H9 (cell line): ENCODE measurements around the gene NCDN. TPM values are rescaled to one million over a fixed set of nuclear protein-coding genes. Genes with fewer than 3 reads are reported as not detected.

Experiments
- DNase-seq: peaks from one replicate; pipeline ENCODE4 v3.0.0-alpha.2; 2017
- H2AFZ ChIP-seq: one replicate; pipeline ENCODE4 v1.6.1; 2013; ENCODE audit warnings: mild to moderate bottlenecking, low read length, control low read depth, moderate library complexity
- H2AK5ac ChIP-seq: 2 replicates; pipeline ENCODE4 v1.6.1; 2013; ENCODE audit warnings: low read length, control low read depth, mixed read lengths; ENCODE audit not compliant: insufficient read length
- H2BK120ac ChIP-seq: one replicate; pipeline ENCODE4 v1.6.1; 2013; ENCODE audit warnings: low read depth, mild to moderate bottlenecking, low read length, control low read depth, inconsistent platforms; ENCODE audit not compliant: poor library complexity, severe bottlenecking
- H2BK12ac ChIP-seq: 2 replicates; pipeline ENCODE4 v1.6.1; 2013; ENCODE audit warnings: low read length, control low read depth, mixed read lengths, low read depth; ENCODE audit not compliant: insufficient read length
- H2BK15ac ChIP-seq: 2 replicates; pipeline ENCODE4 v1.6.1; 2013; ENCODE audit warnings: low read depth, low read length, control low read depth
- H2BK20ac ChIP-seq: one replicate; pipeline ENCODE4 v1.6.1; 2013; ENCODE audit warnings: low read depth, mild to moderate bottlenecking, low read length, control low read depth, inconsistent platforms; ENCODE audit not compliant: poor library complexity, severe bottlenecking
- H2BK5ac ChIP-seq: 2 replicates; pipeline ENCODE4 v1.6.1; 2013; ENCODE audit warnings: low read length, control low read depth, mixed read lengths; ENCODE audit not compliant: insufficient read length
- H3K14ac ChIP-seq: 2 replicates; pipeline ENCODE4 v1.6.1; 2013; ENCODE audit warnings: low read length, control low read depth; ENCODE audit not compliant: insufficient read depth
- H3K18ac ChIP-seq: 2 replicates; pipeline ENCODE4 v1.6.1; 2013; ENCODE audit warnings: low read depth, mild to moderate bottlenecking, mixed read lengths, low read length, control low read depth; ENCODE audit not compliant: insufficient read length
- H3K23ac ChIP-seq: 2 replicates; pipeline ENCODE4 v1.6.1; 2013; ENCODE audit warnings: low read length, control low read depth, mixed read lengths, low read depth; ENCODE audit not compliant: insufficient read length
- H3K23me2 ChIP-seq: 2 replicates; pipeline ENCODE4 v1.6.1; 2013; ENCODE audit warnings: low read depth, mild to moderate bottlenecking, mixed read lengths, low read length, control low read depth; ENCODE audit not compliant: insufficient read length, poor library complexity, severe bottlenecking
- H3K27ac ChIP-seq: 2 replicates; pipeline ENCODE4 v1.5.1; 2013; ENCODE audit warnings: low read length, control low read depth, mixed read lengths, low read depth; ENCODE audit not compliant: insufficient read length
- H3K27me3 ChIP-seq: 2 replicates; pipeline ENCODE4 v1.6.1; 2013; ENCODE audit warnings: low read length, control low read depth, inconsistent platforms; ENCODE audit not compliant: insufficient read depth
- H3K4ac ChIP-seq: 2 replicates; pipeline ENCODE4 v1.6.1; 2013; ENCODE audit warnings: low read depth, mild to moderate bottlenecking, control low read depth, inconsistent platforms, low read length, moderate library complexity
- H3K4me1 ChIP-seq: 2 replicates; pipeline ENCODE4 v1.6.1; 2013; ENCODE audit warnings: low read length, control low read depth, inconsistent platforms; ENCODE audit not compliant: insufficient read depth
- H3K4me2 ChIP-seq: 2 replicates; pipeline ENCODE4 v1.6.1; 2013; ENCODE audit warnings: low read length, control low read depth, mixed read lengths; ENCODE audit not compliant: insufficient read length, insufficient read depth
- H3K56ac ChIP-seq: 2 replicates; pipeline ENCODE4 v1.6.1; 2013; ENCODE audit warnings: low read depth, mild to moderate bottlenecking, mixed read lengths, low read length, control low read depth; ENCODE audit not compliant: insufficient read length
- H3K79me1 ChIP-seq: 2 replicates; pipeline ENCODE4 v1.6.1; 2013; ENCODE audit warnings: low read depth, mild to moderate bottlenecking, moderate library complexity, low read length, control low read depth, inconsistent platforms; ENCODE audit not compliant: insufficient read depth, poor library complexity, severe bottlenecking
- H3K79me2 ChIP-seq: 2 replicates; pipeline ENCODE4 v1.6.1; 2013; ENCODE audit warnings: low read length, control low read depth, inconsistent platforms; ENCODE audit not compliant: insufficient read depth
- H3K9ac ChIP-seq: 2 replicates; pipeline ENCODE4 v1.6.1; 2013; ENCODE audit warnings: low read length, control low read depth, mixed read lengths; ENCODE audit not compliant: insufficient read length; ENCODE audit errors: extremely low read depth
- H3K9me3 ChIP-seq: one replicate; pipeline ENCODE4 v1.6.1; 2013; ENCODE audit warnings: low read depth, low read length, inconsistent platforms; ENCODE audit not compliant: control insufficient read depth
- H3T11ph ChIP-seq: one replicate; pipeline ENCODE4 v1.6.1; 2013; ENCODE audit warnings: mild to moderate bottlenecking, low read length, control low read depth, inconsistent platforms
- H4K20me1 ChIP-seq: one replicate; pipeline ENCODE4 v1.6.1; 2013; ENCODE audit not compliant: control insufficient read depth, insufficient read length, insufficient read depth
- H4K5ac ChIP-seq: 2 replicates; pipeline ENCODE4 v1.6.1; 2013; ENCODE audit warnings: low read depth, mild to moderate bottlenecking, mixed read lengths, low read length, control low read depth; ENCODE audit not compliant: insufficient read length
- H4K8ac ChIP-seq: replicated peaks from 2 replicates; pipeline ENCODE4 v1.6.1; 2013; ENCODE audit warnings: low read length, control low read depth, mixed read lengths, low read depth; ENCODE audit not compliant: insufficient read length
- H4K91ac ChIP-seq: 2 replicates; pipeline ENCODE4 v1.6.1; 2013; ENCODE audit warnings: low read depth, mild to moderate bottlenecking, moderate library complexity, mixed read lengths, low read length, control low read depth; ENCODE audit not compliant: insufficient read length
- H3K27ac Mint-ChIP-seq, 3 experiments: 2 replicates in 2 of 3; 3 replicates in 1 of 3; pipeline ENCODE4 v1.8.0; 2020 to 2021; ENCODE audit warnings: mixed read lengths in 3 of 3, mild to moderate bottlenecking in 1 of 3, moderate library complexity in 1 of 3
- H3K27me3 Mint-ChIP-seq: 2 replicates; pipeline ENCODE4 v1.8.0; 2021; ENCODE audit warnings: low read depth, mild to moderate bottlenecking, moderate library complexity, mixed read lengths
- H3K36me3 Mint-ChIP-seq, 3 experiments: 2 replicates in 2 of 3; 3 replicates in 1 of 3; pipeline ENCODE4 v1.8.0; 2020 to 2021; ENCODE audit warnings: low read depth in 3 of 3, mixed read lengths in 3 of 3; ENCODE audit not compliant: insufficient read depth in 1 of 3
- H3K4me1 Mint-ChIP-seq, 2 experiments: 2 replicates each; pipeline ENCODE4 v1.8.0; 2020; ENCODE audit warnings: mixed read lengths in 2 of 2
- H3K4me3 Mint-ChIP-seq, 2 experiments: 2 replicates in 1 of 2; 3 replicates in 1 of 2; pipeline ENCODE4 v1.8.0; 2020 to 2021; ENCODE audit warnings: mild to moderate bottlenecking in 2 of 2, mixed read lengths in 2 of 2, moderate library complexity in 1 of 2
- H3K9me3 Mint-ChIP-seq, 2 experiments: 2 replicates in 1 of 2; 3 replicates in 1 of 2; pipeline ENCODE4 v1.8.0; 2020; ENCODE audit warnings: mild to moderate bottlenecking in 2 of 2, mixed read lengths in 2 of 2, moderate library complexity in 1 of 2
- WGBS: extraction: QIAGEN DNeasy Blood & Tissue Kit; methylation state at CpG from one replicate; pipeline ENCODE4 v1.1.7; 2013; ENCODE audit warnings: missing lambda C conversion rate, low lambda C conversion rate, mixed read lengths; ENCODE audit not compliant: insufficient read length; ENCODE audit errors: extremely low coverage; 5-methylcytosine and 5-hydroxymethylcytosine counted together
- total RNA-seq: library from RNA; stranded (reverse); gene quantifications from 2 replicates; pipeline ENCODE4 v1.2.1, GENCODE V29; 2021
- TF ChIP-seq, protein P1 (sequence below): fragments of 200-600 bp; sonication (generic); conservative IDR thresholded peaks from 3 replicates; pipeline ENCODE4 v1.8.0; 2021; ENCODE audit warnings: antibody characterized with exemption, mild to moderate bottlenecking

NCDN gene
- total RNA-seq, 1 experiment from 2014 or later = 44.2 TPM

DNA sequence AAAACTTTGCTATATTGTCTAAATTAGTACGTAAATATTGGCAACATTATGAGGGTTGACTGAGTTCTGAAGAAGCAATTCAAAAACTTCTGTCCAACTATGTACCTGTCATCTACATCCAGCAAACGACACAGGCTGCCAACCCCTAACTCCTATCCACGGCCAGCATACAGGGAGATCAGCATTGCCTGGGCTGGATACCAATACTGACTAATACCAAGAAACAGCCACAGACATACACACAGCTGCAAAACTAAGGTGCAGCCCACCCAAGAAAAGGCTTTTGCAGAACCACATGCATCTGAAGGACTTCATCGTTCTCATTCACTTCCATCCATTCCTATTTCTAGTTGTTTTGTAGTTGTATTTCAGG, 2.4 kb upstream of the NCDN start:
- Histone ChIP-seq H3K9me3 (no peaks in the 10 kb centered on the region), H2AK5ac (peak overlapping the region; percentile 76), H4K8ac (no peak overlapping the region), H3K4me1 (peaks cover 6% of the 10 kb centered on the region; the same call in 1 of the 2 replicates), H2BK12ac (peak overlapping the region; percentile 82), H3K79me2 (peaks cover 8% of the 10 kb centered on the region; the same call in 1 of the 2 replicates), H3K79me1 (no peaks in the 10 kb centered on the region), H3T11ph (no peak overlapping the region), H3K23me2 (peaks cover 21% of the 10 kb centered on the region), H4K91ac (no peak overlapping the region), H2BK5ac (peak overlapping the region; percentile 1), H3K27me3 (no peaks in the 10 kb centered on the region), H3K27ac (peak overlapping the region; percentile 96), H3K56ac (no peak overlapping the region), H2BK20ac (no peak overlapping the region), H2AFZ (no peak overlapping the region), H3K18ac (peak overlapping the region; percentile 67), H3K9ac (peak overlapping the region; percentile 13), H3K23ac (no peak overlapping the region), H2BK15ac (no peak overlapping the region), H3K4me2 (peak overlapping the region; percentile 98), H3K4ac (no peak overlapping the region), H4K20me1 (no peaks in the 10 kb centered on the region), H3K14ac (peak overlapping the region; percentile 53; the same call in 1 of the 2 replicates), H4K5ac (no peak overlapping the region), H2BK120ac (no peak overlapping the region)
- WGBS = no CpG with 5 or more reads among the region's 4 CpGs
- H3K27ac Mint-ChIP-seq = peak overlapping the region; percentile 19 to 100 (median 98)
- peaks cover 21 to 32% (median 27%) of the 10 kb centered on the region in 3 experiments; a peak in 6 of 7 replicates for H3K36me3 Mint-ChIP-seq
- peaks cover 0 to 4% of the 10 kb centered on the region in 2 experiments; a peak in 2 of 5 replicates for H3K9me3 Mint-ChIP-seq
- H3K4me1 Mint-ChIP-seq = peaks cover 45 to 55% of the 10 kb centered on the region in 2 experiments
- peak overlapping the region; percentile 91 to 98 for H3K4me3 Mint-ChIP-seq
- TF ChIP-seq, protein P1, sequence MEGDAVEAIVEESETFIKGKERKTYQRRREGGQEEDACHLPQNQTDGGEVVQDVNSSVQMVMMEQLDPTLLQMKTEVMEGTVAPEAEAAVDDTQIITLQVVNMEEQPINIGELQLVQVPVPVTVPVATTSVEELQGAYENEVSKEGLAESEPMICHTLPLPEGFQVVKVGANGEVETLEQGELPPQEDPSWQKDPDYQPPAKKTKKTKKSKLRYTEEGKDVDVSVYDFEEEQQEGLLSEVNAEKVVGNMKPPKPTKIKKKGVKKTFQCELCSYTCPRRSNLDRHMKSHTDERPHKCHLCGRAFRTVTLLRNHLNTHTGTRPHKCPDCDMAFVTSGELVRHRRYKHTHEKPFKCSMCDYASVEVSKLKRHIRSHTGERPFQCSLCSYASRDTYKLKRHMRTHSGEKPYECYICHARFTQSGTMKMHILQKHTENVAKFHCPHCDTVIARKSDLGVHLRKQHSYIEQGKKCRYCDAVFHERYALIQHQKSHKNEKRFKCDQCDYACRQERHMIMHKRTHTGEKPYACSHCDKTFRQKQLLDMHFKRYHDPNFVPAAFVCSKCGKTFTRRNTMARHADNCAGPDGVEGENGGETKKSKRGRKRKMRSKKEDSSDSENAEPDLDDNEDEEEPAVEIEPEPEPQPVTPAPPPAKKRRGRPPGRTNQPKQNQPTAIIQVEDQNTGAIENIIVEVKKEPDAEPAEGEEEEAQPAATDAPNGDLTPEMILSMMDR = no peak
- no peak for DNase-seq
- H3K27me3 Mint-ChIP-seq = no peaks in the 10 kb centered on the region
